Embryonic facial prominence (tissue), 1 donor: Measurements from ENCODE around the gene CDY2B.
"Not testable (repeated sequence)": the region's sequence is repeated elsewhere in the genome, so short reads cannot be mapped to it uniquely, and the experiment has no call there.

Source experiments
- DNase-seq: peaks from one replicate; pipeline ENCODE4 v3.0.0-alpha.2; 2016; ENCODE audit errors: extremely low spot score

Gene CDY2B

GRCh38 chrY:17880120-17880519 lies at the start of gene CDY2B:
Gene CDY2B, minus strand, starts transcription at chrY:17880220. Its CDS starts 328 bp downstream, at chrY:17879892.
- DNase-seq = not testable (repeated sequence)

- DNase-seq = not testable (repeated sequence)
Observed at GRCh38 chrY:17908009-17908408, 28.0 kb upstream of the CDY2B start.

- not testable (repeated sequence) for DNase-seq
Observed at GRCh38 chrY:17907351-17907750, 27.3 kb upstream of the CDY2B start.

- not testable (repeated sequence) for DNase-seq
Observed at GRCh38 chrY:17881697-17882096, 1.7 kb upstream of the CDY2B start.

GRCh38 chrY:17876767-17877166 lies 3.3 kb downstream of the CDY2B start:
- DNase-seq = not testable (repeated sequence)

GRCh38 chrY:17875401-17875800 lies 4.6 kb downstream of the CDY2B start:
- not testable (repeated sequence) for DNase-seq

- not testable (repeated sequence) for DNase-seq
Observed at GRCh38 chrY:17871194-17871903, 8.7 kb downstream of the CDY2B start.

- not testable (repeated sequence) for DNase-seq
Observed at GRCh38 chrY:17870737-17871136, 9.3 kb downstream of the CDY2B start.

- not testable (repeated sequence) for DNase-seq
Observed at GRCh38 chrY:17867850-17868249, 12.2 kb downstream of the CDY2B start.

GRCh38 chrY:17860634-17861033 lies 19.4 kb downstream of the CDY2B start:
- not testable (repeated sequence) for DNase-seq

- DNase-seq = not testable (repeated sequence)
Observed at GRCh38 chrY:17856963-17857848, 22.8 kb downstream of the CDY2B start.

- DNase-seq = not testable (repeated sequence)
Observed at GRCh38 chrY:17856508-17856907, 23.5 kb downstream of the CDY2B start.

- DNase-seq = not testable (repeated sequence)
Observed at GRCh38 chrY:17849131-17849530, 30.9 kb downstream of the CDY2B start.

GRCh38 chrY:17832149-17832548 lies 47.9 kb downstream of the CDY2B start:
- DNase-seq = not testable (repeated sequence)
